Fibroblast of pulmonary artery (primary cell): ENCODE data around the gene SYTL2.
A peak's percentile ranks its signal among the peaks of the same experiment; 100 is the strongest.

Experiments used
- DNase-seq: peaks from one replicate; pipeline ENCODE4 v3.0.0-alpha.2; 2010; ENCODE audit warnings: low read depth
- H3K4me3 ChIP-seq: replicated peaks from 2 replicates; pipeline ENCODE4 v1.5.1; 2011; ENCODE audit warnings: low read depth, mild to moderate bottlenecking, control low read depth, low read length, moderate library complexity
- TF ChIP-seq, protein P1 (sequence below): IDR thresholded peaks from 2 replicates; pipeline ENCODE4 v1.5.1; 2011; ENCODE audit warnings: mild to moderate bottlenecking, control low read depth, low read length, inconsistent platforms; ENCODE audit errors: missing control alignments

The SYTL2 gene

DNA sequence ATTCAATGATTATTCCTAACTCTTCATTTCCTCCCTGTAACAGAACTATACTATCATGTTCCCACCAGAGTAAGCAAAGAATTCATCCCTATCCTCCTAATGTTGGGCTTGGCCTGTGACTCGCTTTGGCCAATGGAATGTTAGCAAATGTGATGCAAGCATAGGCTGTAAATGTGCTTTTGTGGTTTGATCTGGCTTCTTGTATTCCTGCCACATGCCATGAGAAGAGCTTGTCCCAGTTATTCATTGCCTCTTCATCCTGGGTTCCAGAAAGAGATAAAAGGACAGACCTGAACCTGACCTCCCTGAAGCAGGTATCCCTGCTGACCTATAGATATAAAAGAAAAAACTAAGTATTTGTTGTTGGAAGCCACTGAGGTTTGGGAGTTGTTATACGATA is 51.0 kb downstream of the SYTL2 start:
- peak; percentile 57 for DNase-seq
- no peak overlapping the region for H3K4me3 ChIP-seq
- TF ChIP-seq, protein P1, sequence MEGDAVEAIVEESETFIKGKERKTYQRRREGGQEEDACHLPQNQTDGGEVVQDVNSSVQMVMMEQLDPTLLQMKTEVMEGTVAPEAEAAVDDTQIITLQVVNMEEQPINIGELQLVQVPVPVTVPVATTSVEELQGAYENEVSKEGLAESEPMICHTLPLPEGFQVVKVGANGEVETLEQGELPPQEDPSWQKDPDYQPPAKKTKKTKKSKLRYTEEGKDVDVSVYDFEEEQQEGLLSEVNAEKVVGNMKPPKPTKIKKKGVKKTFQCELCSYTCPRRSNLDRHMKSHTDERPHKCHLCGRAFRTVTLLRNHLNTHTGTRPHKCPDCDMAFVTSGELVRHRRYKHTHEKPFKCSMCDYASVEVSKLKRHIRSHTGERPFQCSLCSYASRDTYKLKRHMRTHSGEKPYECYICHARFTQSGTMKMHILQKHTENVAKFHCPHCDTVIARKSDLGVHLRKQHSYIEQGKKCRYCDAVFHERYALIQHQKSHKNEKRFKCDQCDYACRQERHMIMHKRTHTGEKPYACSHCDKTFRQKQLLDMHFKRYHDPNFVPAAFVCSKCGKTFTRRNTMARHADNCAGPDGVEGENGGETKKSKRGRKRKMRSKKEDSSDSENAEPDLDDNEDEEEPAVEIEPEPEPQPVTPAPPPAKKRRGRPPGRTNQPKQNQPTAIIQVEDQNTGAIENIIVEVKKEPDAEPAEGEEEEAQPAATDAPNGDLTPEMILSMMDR, result no peak

DNA sequence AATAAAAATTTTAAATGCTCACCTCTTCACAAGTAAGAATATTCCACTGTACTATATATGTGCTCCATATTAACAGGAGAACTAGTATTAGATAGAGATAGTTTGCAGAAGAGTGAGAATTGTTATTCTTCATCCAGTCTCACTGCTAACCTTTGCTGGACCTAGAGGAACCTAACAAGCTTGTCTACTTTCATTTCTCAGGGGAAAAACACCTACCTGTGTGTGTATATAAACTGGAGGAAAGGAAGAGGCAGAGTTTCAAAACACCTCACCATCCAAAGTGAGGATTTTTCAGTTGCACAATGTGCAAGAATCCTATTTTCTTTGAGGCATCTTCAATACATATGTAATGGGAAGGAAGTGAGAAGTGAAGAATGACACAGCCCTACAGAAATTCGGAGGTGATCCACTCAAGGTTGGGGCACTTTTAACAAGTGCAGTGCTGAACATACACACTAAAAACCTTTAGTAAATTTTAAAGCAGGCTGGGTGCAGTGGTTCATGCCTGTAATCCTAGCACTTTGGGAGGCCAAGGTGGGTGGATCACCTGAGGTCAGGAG is 52.4 kb downstream of the SYTL2 start:
- H3K4me3 ChIP-seq, result no peak overlapping the region
- DNase-seq, result no peak
- TF ChIP-seq, protein P1, result no peak

DNA sequence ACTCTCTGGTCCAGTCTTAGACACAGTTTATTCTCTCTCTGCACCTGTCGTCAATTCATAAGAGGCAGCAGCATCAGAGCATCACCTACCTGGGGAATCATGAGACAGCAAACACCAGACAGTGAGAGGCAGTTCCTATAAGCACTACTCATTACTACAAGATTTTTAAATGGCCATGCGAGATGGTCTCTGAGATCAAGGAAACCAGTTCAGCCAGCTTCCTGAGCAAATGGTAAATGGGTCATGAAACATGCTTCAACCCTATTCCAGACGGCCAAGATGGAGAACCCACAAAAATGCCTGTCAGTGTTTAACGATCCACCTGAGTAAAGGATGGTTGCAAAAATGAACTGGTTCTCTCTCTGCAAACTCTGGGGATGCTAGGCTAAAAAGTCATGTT is 52.9 kb downstream of the SYTL2 start:
- TF ChIP-seq, protein P1, result no peak
- no peak overlapping the region for H3K4me3 ChIP-seq
- no peak for DNase-seq

DNA sequence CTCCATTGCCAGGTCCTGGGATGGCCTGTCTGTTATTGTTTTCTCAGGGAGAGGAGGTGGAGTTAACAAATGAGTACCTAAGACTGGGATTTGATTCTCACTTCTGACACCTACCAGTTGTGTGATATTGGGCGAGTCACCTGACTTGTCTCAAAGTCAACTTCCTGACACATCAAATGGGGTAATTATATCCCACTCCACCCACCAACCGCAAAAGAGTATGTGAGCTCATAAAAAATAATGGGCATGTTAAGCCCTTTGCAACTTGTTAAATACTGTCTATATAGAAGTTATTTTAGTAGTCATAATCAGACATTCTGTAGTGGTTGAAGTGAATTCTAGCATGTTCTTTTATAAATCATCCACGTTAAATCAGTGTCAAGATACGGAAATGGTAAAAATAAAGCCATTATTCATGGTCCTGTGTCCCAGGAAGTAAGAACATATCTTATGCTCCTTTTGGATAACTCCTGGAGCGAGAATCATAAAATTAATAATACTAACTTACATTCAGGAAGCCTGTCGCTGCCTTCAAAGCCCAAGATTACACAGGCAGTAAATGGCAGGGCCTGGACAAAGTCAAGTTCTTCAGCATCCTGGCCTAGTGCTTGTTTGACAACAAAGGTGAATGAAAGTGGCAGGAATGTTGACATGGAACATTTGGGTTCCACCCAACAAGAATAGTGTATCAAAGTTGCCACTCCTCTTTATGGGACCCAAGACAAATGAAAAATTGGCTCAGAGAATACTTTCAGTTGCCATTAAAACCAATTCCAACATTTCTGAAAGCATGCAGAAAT is 54.3 kb downstream of the SYTL2 start:
- TF ChIP-seq, protein P1, result no peak
- H3K4me3 ChIP-seq, result no peak overlapping the region
- no peak for DNase-seq

DNA sequence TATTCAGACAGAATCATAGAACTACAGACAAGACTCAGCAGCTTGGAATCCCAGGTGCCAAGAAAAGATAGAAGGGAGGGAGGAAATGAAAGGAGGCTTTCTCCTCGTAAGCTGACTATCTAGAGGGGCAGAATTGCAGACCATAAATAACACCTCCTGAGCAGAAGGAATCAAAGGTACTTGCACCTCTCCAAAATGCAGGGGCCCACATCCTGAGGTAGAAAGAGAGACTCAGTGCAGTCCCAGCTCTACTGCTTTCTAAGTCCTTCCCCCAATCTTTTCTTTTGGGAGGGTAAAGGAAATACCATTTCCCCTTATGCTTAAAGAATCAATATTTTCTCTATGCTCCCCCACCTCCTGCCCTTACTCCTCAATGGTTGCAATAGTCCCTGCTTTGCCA is 55.2 kb downstream of the SYTL2 start:
- TF ChIP-seq, protein P1, result no peak
- no peak overlapping the region for H3K4me3 ChIP-seq
- DNase-seq, result no peak

DNA sequence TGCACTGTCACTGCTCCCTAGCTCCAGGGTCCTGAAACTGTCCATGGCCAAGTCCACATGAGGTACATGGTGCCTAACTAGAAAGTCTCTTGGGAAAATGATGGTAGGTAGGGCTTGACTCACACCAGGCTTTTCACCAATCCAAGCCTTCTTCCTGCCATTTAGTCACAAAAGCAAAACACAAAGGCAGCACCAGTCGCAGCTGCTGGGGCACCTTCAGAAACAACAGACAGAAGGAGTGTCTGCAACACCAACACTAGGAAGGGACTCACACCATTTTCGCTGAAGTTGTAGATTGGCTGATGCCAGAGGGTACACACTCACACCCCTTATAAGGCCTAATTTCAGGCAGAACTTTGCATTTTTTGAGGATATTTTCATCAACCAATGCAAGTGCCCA is 55.7 kb downstream of the SYTL2 start:
- H3K4me3 ChIP-seq, result no peak overlapping the region
- no peak for DNase-seq
- TF ChIP-seq, protein P1, result no peak
